ENCODE results near the gene CNPY4. TPM values are rescaled to one million over a fixed set of nuclear protein-coding genes. Genes with fewer than 3 reads are reported as not detected.

Gene CNPY4
- total and polyA plus RNA-seq, 10 of the 15 experiments (the other 5 are each of a cell fraction or from before 2014, with no cell fraction given) = 2.5 to 9.2 (median 6.8) TPM

- no peak for TF ChIP-seq EZH2 (IDR thresholded peaks at IDR 0.05; ENCODE audit: borderline replicate concordance, control insufficient read depth, low read depth, low read length)
- no peak for TF ChIP-seq HDAC2 (IDR thresholded peaks at IDR 0.05)
- no peak for TF ChIP-seq HSF1 (IDR thresholded peaks at IDR 0.05; ENCODE audit: low read depth, low read length)
- peak; percentile 99 for TF ChIP-seq NR2C1 (IDR thresholded peaks at IDR 0.05)
- peak; percentile 4; the same call in 1 of the 2 replicates for TF ChIP-seq SPI1 (IDR thresholded peaks at IDR 0.05; ENCODE audit: borderline replicate concordance, insufficient read depth, low read depth, low read length)
- TF ChIP-seq ATF7 (IDR thresholded peaks at IDR 0.05; ENCODE audit: low read depth) = no peak
- no peak for TF ChIP-seq BRCA1 (IDR thresholded peaks at IDR 0.05; ENCODE audit: low read depth, low read length)
- peak; percentile 86 for TF ChIP-seq ZNF687 (IDR thresholded peaks at IDR 0.05)
- TF ChIP-seq CREM (IDR thresholded peaks at IDR 0.05; ENCODE audit: low read depth) = peak; percentile 93
- TF ChIP-seq, protein P1, sequence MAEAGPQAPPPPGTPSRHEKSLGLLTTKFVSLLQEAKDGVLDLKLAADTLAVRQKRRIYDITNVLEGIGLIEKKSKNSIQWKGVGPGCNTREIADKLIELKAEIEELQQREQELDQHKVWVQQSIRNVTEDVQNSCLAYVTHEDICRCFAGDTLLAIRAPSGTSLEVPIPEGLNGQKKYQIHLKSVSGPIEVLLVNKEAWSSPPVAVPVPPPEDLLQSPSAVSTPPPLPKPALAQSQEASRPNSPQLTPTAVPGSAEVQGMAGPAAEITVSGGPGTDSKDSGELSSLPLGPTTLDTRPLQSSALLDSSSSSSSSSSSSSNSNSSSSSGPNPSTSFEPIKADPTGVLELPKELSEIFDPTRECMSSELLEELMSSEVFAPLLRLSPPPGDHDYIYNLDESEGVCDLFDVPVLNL (IDR thresholded peaks at IDR 0.05; ENCODE audit: low read depth, low read length) = no peak
- TF ChIP-seq MTA3 (IDR thresholded peaks at IDR 0.05; ENCODE audit: borderline replicate concordance, low read length) = no peak
- TF ChIP-seq EGR1 (IDR thresholded peaks at IDR 0.05; ENCODE audit: borderline replicate concordance in 1 of 2, low read depth in 2 of 2, low read length in 2 of 2) = peak; percentile 69 to 92
- TF ChIP-seq ZBED1 (IDR thresholded peaks at IDR 0.05; ENCODE audit: borderline replicate concordance) = peak; percentile 48; the same call in 1 of the 2 replicates
- TF ChIP-seq ZNF274 (IDR thresholded peaks at IDR 0.05; ENCODE audit: insufficient read depth, insufficient read length) = no peak
- peak; percentile 89 for TF ChIP-seq NBN (IDR thresholded peaks at IDR 0.05)
- TF ChIP-seq TCF3 (IDR thresholded peaks at IDR 0.05; ENCODE audit: borderline replicate concordance, insufficient read depth, low read depth, low read length) = no peak
- TF ChIP-seq KLF5 (IDR thresholded peaks at IDR 0.05; ENCODE audit: partially characterized antibody) = peak; percentile 12
- peak; percentile 72 for TF ChIP-seq SP1 (IDR thresholded peaks at IDR 0.05; ENCODE audit: low read depth, low read length)
- no peak; the same call in 1 of the 2 replicates for TF ChIP-seq RAD51 (IDR thresholded peaks at IDR 0.05)
- TF ChIP-seq MAX (IDR thresholded peaks at IDR 0.05; ENCODE audit: low read depth, low read length) = peak; percentile 94
- TF ChIP-seq KAT2A (conservative IDR thresholded peaks at IDR 0.05; ENCODE audit: control insufficient read depth, low read depth, low read length) = no peak
- TF ChIP-seq CHD2 (IDR thresholded peaks at IDR 0.05; ENCODE audit: borderline replicate concordance, low read depth, low read length) = peak; percentile 79; the same call in 1 of the 2 replicates
- TF ChIP-seq, protein P2, sequence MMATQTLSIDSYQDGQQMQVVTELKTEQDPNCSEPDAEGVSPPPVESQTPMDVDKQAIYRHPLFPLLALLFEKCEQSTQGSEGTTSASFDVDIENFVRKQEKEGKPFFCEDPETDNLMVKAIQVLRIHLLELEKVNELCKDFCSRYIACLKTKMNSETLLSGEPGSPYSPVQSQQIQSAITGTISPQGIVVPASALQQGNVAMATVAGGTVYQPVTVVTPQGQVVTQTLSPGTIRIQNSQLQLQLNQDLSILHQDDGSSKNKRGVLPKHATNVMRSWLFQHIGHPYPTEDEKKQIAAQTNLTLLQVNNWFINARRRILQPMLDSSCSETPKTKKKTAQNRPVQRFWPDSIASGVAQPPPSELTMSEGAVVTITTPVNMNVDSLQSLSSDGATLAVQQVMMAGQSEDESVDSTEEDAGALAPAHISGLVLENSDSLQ (IDR thresholded peaks at IDR 0.05) = peak; percentile 95
Observed at GRCh38 chr7:100081535-100082102, 37.8 kb upstream of the CNPY4 start, which contains the start of gene ZNF3 (continued).

Data from GM12878 (cell line).